ENCODE measurements around the gene LSS. TPM values are rescaled to one million over a fixed set of nuclear protein-coding genes. Genes with fewer than 3 reads are reported as not detected.
A peak's percentile ranks its signal among the peaks of the same experiment; 100 is the strongest.
"Not testable (repeated sequence)": the region's sequence is repeated elsewhere in the genome, so short reads cannot be mapped to it uniquely, and the experiment has no call there.

Gene LSS
- polyA plus RNA-seq, 1 donor from 2014 or later, result 13.5 TPM

DNA sequence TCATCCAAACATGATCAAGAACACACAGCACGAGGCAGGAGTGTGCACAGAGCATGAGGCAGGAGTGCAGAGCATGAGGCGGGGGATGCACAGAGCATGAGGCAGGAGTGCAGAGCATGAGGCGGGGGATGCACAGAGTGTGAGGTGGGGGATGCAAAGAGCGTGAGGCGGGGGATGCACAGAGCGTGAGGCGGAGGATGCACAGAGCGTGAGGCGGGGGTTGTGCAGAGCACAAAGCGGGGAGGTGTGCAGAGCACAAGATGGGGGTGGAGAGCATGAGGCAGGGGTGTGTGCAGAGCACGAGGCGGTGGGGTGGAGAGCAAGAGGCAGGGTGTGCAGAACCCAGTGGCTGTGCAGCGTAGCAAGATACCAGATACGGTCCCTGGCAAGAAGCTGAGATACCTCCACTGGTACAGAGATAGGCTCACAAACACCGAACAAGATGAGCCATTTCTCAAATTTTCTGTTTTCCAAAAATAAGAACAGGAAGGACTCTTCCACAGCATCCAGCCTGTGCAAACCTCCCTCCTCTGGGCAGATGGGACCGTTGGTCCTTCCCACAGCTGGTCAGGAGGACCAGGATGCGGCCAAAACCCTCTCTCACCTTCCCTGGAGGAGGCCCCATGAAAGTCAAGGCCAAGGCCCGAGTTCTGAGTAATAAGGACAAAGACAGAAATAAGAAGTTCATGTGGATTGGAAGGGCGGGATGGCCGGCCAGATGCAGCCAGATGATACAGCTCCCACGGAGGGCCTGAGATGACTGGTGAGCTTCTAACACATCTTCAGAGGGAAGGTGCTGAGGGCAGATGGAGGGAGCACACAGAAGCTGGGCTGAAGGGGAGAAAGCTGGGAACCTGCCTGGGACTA lies 56.3 kb downstream of the LSS start:
- peak overlapping the region in 1 of 4 donors; percentile 22 for H3K4me3 Mint-ChIP-seq
- peaks cover 0 to 5% (median 3%) of the 10 kb centered on the region in 3 donors for H3K4me1 Mint-ChIP-seq
- peaks cover 2% of the 10 kb centered on the region for H3K36me3 Mint-ChIP-seq
- peaks cover 2 to 23% (median 14%) of the 10 kb centered on the region in 3 donors for H3K9me3 Mint-ChIP-seq
- H3K27me3 Mint-ChIP-seq, result peaks cover 1% of the 10 kb centered on the region
- H3K27ac Mint-ChIP-seq, result no peak overlapping the region

DNA sequence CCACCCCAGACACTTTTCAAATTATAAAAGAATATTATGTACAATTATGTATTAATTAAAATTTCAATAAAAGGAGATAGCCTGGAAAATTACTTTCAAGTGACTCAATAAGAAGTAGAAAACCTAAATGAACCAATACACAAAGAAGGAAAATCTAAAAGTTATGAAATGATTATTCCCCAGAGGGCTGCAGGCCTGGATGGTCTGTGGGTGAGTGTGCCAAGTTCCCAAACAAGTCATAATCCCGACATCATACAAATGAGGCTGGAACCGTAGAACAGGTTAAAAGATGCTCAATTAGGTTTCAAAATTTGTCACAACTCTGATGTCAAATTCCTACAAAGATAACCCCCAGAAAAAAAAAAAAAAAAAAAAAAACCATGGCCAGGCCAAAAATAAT lies 57.0 kb downstream of the LSS start:
- Mint-ChIP-seq H3K27ac (peak overlapping the region in 1 of 3 donors; percentile 64), H3K36me3 (peaks cover 5% of the 10 kb centered on the region), H3K4me1 (peaks cover under 1 to 5% (median 3%) of the 10 kb centered on the region in 3 donors), H3K9me3 (peaks cover 2 to 22% (median 14%) of the 10 kb centered on the region in 3 donors), H3K4me3 (no peak overlapping the region), H3K27me3 (peaks cover 1% of the 10 kb centered on the region)

DNA sequence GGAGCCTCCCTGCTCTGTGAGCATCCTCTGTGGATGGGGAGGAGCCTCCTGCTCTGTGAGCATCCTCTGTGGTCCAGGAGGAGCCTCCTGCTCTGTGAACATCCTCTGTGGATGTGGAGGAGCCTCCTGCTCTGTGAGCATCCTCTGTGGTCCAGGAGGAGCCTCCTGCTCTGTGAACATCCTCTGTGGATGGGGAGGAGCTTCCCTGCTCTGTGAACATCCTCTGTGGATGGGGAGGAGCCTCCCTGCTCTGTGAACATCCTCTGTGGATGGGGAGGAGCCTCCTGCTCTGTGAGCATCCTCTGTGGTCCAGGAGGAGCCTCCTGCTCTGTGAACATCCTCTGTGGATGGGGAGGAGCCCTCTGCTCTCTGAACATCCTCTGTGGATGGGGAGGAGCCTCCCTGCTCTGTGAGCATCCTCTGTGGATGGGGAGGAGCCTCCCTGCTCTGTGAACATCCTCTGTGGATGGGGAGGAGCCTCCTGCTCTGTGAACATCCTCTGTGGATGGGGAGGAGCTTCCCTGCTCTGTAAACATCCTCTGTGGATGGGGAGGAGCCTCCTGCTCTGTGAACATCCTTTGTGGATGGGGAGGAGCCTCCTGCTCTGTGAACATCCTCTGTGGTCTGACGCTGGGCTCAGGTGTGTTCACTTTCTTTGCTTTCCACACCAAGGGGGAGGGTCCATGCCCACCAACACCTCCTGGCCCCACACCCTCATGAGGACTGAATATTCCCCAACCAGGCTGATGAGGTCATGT lies 58.0 kb downstream of the LSS start:
- not testable (repeated sequence) for H3K4me3 Mint-ChIP-seq, H3K27me3 Mint-ChIP-seq, H3K4me1 Mint-ChIP-seq, H3K36me3 Mint-ChIP-seq
- Mint-ChIP-seq H3K9me3 (peaks cover 2 to 16% (median 14%) of the 10 kb centered on the region in 3 donors), H3K27ac (peak overlapping the region in 1 of 3 donors; percentile 64)

DNA sequence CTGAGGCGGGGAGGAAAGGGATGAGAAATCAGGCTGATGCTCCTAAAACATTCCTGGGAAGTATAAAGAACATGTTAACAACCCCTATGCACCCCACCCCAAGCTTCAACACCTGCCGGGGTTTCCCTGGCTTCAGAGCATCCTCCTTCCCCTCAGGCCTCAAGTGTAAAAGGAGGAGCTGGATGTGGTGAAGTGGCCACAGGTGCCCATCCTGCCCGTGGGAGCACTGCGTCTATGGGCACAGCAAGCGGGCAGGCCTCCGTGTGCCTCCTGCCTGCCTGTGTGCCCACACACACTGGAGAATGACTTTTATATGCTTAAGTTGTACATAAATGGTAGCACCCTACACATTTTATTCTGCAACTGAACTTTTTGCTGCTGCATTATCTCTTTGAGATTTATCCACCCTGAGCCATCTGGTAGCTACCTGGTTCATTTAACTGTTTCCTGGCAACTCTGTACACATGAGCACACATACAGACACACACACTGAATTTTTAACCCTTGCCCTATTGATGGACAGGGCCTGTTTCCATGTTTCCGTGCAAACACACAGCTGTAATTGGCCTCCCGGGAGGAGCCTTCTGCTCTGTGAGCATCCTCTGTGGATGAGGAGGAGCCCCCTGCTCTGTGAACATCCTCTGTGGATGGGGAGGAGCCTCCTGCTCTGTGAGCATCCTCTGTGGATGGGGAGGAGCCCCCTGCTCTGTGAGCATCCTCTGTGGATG lies 59.8 kb downstream of the LSS start:
- Mint-ChIP-seq H3K27me3 (no peaks in the 10 kb centered on the region), H3K4me1 (peaks cover 3 to 5% (median 4%) of the 10 kb centered on the region in 3 donors), H3K36me3 (peaks cover 4% of the 10 kb centered on the region), H3K4me3 (no peak overlapping the region), H3K9me3 (peaks cover 0 to 3% (median 0%) of the 10 kb centered on the region in 3 donors), H3K27ac (no peak overlapping the region)

DNA sequence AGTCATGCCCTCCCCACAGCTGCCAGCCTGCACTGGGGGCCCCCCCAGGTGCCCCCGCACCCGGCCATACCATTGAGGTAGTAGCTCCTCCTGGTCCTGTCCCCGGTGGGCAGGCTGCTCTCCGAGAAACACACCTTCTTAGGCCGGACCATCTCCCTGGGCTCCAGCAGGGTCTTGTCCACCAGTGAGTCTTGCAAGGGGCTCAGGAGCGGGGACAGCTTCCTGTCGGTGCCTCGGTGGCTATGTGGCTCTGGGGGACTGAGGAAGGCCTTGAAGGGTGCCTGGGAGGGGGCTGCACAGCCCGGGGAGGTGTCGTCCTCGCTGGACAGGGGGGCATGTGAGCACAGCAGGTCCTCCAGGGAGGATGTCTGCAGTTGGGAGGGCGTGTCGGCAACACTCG lies 60.3 kb downstream of the LSS start:
- Mint-ChIP-seq H3K36me3 (peaks cover 4% of the 10 kb centered on the region), H3K27ac (no peak overlapping the region), H3K4me1 (peaks cover 3 to 4% (median 3%) of the 10 kb centered on the region in 3 donors), H3K4me3 (no peak overlapping the region), H3K9me3 (no peaks in the 10 kb centered on the region), H3K27me3 (no peaks in the 10 kb centered on the region)

DNA sequence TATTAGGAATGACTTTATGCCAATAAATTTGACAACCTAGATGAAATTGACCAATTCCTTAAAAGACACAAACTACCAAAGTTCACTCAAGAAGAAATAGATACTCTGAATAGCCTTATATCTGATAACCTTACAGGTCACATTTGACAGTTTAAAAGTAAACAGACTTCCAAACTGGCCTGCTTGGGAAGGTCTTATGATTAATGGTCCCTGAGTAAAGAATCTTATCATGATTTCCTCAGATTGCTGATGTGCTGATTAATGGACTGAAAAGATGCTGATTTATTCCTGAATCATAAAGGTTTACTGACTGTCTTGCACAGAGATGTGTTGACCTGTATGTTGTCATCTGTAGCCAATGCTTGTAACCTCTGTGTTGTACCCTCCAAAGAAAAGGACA lies 63.5 kb downstream of the LSS start:
- H3K9me3 Mint-ChIP-seq, result no peaks in the 10 kb centered on the region
- H3K27me3 Mint-ChIP-seq, result peaks cover 3% of the 10 kb centered on the region
- H3K36me3 Mint-ChIP-seq, result peaks cover 5% of the 10 kb centered on the region
- peaks cover 0 to 4% (median 3%) of the 10 kb centered on the region in 3 donors for H3K4me1 Mint-ChIP-seq
- no peak overlapping the region for H3K27ac Mint-ChIP-seq
- no peak overlapping the region for H3K4me3 Mint-ChIP-seq

DNA sequence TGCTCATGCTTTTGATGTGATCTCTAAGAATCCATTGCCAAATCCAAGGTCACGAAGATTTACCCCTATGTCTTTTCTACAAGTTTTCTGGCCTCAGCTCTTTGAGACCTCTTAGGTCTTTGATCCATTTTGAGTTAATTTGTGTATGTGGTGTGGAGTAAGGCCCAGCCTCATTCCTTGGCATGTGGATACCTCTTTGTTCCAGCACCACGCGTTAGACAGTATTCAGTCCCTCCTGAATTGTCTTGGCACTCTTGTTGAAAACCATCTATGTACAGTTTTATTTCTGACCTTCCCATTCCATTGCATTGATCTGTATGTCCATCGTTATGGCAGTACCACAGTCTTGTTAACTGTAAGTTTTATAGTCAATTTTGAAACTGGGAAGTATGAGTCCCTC lies 65.2 kb downstream of the LSS start:
- Mint-ChIP-seq H3K9me3 (no peaks in the 10 kb centered on the region), H3K36me3 (peaks cover 5% of the 10 kb centered on the region), H3K4me1 (peaks cover 0 to 4% (median 3%) of the 10 kb centered on the region in 3 donors), H3K27ac (no peak overlapping the region), H3K27me3 (peaks cover 3% of the 10 kb centered on the region), H3K4me3 (no peak overlapping the region)

DNA sequence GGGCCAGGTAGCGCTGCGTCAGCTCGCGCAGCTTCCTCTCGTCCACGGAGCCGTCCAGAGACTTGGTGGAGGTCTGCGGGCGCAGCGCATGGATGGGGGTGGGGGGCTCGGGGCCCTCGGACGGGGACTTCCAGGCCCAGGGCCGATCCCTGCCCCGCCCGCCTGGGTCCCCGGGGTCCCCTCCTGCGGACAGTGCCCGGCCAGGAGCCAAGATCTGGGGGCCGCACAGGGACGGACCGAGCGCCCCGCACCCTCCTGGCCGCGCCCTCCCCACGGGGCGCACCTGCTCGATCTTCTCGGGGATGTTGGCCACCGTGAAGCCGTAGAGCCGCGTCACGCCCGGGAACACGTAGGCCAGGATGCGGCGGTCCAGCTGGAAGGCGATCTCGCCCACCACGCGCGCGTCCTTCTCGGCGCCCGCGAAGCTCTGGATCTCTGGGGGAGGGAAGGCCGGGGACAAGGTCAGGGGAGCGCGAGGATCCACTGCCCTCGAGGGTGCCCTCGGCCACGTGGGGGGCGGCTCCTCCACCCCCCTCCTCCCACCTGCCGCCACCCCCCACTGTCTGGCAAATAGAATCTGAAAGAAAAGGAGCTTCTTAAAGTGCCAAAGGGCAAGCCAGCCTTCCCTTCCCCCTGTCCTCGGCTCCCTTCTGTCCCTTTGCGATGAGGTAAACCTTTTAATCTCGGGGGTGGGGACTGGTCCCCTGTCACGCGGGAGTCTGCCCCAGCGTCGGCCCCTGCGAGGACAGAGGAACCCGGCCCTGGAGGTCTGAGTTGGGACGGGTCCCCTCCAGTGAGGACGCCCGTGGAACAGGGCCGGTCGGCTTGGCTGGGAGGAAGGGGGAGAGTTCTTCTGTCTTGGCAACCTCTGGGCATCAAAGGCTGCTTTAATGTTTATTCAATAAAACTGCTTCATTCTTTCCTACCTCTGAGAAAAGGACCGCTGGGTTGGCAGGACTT lies 66.7 kb downstream of the LSS start:
- Mint-ChIP-seq H3K4me1 (peaks cover 0 to 4% (median 0%) of the 10 kb centered on the region in 3 donors), H3K9me3 (no peaks in the 10 kb centered on the region), H3K36me3 (peaks cover 3% of the 10 kb centered on the region), H3K4me3 (no peak overlapping the region), H3K27me3 (peaks cover 3% of the 10 kb centered on the region), H3K27ac (no peak overlapping the region)

DNA sequence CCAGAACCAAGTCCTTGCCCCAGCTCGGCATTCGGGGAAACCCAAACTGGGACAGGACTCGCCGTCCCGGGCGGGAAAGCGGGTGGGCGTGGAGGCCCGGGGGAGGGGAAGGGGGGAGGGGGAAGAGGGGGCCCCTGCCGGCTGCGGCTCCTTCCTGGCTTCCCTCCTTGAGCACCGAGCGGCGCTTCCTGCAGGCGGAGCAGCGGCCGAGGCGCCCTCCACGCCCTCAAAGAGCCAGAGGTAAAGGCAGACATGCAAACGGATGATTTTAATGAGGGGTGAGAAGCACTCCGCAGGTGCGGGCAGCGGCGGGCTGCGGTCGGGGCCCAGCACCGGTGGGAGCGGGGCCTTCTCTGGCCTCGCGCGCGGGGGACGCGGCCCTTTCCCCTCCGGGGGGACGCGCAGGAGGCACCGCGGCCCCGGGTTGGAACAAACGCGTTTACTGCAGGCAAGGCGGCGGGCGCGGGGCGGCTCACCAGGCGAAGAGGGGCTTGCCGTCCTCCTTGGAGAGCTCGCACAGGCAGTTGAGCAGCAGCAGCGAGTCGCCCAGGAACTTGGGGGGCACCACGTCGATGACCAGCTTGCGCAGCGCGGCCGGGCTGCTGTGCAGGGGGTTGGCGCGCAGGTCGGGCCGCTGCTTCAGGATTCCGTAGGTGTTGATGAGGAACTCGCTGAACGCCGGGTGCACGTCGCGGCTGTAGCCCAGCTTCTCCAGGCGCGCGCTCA lies 67.5 kb downstream of the LSS start:
- Mint-ChIP-seq H3K4me3 (no peak overlapping the region), H3K27me3 (peaks cover 3% of the 10 kb centered on the region), H3K9me3 (no peaks in the 10 kb centered on the region), H3K27ac (no peak overlapping the region), H3K4me1 (peaks cover 0 to under 1% (median 0%) of the 10 kb centered on the region in 3 donors), H3K36me3 (peaks cover 3% of the 10 kb centered on the region)

DNA sequence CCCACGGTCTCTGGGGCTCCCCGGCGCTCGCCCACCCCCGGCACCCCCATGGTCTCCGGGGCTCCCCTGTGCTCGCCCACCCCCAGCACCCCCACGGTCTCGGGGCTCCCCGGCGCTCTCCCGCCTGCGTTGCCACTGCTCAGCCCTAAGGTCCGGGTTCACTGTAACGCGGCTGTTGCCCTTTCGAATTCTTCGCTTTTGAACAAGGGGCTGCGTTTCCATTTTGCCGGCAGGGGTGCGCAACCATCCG lies 68.0 kb downstream of the LSS start:
- Mint-ChIP-seq H3K4me3 (no peak overlapping the region), H3K4me1 (peaks cover 0 to 1% (median 0%) of the 10 kb centered on the region in 3 donors), H3K9me3 (no peaks in the 10 kb centered on the region), H3K27ac (no peak overlapping the region), H3K36me3 (peaks cover 3% of the 10 kb centered on the region), H3K27me3 (peaks cover 3% of the 10 kb centered on the region)

DNA sequence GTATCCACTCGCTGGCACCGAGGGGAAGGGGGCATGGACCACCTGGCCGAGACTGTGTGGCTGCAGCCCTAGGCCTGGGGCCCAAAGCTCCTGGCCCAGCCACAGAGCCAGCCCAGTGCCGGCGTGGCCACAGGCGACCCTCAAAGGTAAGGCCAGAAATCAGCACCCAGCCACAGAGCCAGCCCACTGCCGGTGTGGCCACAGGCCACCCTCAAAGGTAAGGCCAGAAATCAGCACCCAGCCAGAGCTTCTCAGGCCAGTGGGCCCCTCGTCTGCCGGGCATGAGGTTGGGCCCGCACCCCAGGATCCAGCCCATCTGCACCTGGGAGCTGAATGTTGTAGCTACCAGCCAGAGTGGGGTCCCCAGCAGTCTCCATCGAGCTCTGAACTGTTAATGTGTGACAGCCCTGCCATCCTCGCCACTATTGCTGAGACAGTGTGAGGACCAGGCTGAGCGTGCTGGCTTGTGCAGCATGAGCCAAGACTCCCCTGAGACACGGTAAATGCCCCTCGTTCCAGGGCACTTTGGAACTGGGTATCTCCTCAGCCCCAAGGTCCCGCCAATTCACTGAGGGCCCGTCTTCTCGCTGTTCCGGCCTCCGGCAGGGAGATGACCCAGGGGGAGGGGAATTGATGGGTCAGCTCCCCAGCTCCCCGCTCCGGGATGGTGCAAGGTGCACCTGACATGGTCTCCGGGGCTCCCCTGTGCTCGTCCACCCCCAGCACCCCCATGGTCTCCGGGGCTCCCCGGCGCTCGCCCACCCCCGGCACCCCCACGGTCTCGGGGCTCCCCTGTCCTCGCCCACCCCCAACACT lies 68.5 kb downstream of the LSS start:
- H3K27me3 Mint-ChIP-seq, result peaks cover 3% of the 10 kb centered on the region
- peaks cover 3% of the 10 kb centered on the region for H3K36me3 Mint-ChIP-seq
- no peak overlapping the region for H3K27ac Mint-ChIP-seq
- peaks cover 0 to 1% (median 0%) of the 10 kb centered on the region in 3 donors for H3K4me1 Mint-ChIP-seq
- H3K4me3 Mint-ChIP-seq, result no peak overlapping the region
- H3K9me3 Mint-ChIP-seq, result no peaks in the 10 kb centered on the region

DNA sequence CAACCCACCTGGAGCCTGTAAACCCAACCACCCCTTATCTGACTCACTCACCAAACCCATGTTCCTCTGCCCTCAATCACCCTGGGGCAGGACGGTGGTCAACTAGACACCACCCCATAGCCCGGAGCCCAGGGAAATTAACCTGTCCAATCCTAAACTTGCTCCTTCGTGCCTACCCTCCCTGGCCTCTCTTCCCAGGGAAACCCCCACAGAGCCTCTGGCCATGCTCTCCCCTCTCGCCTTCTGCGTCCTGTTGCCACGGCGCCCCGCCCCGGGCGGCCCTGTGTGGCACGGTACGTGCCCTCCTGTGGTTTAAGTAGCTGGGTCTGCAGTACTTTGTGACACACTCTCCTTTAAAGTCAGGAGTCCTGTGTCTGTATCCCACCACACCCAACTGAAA lies 69.2 kb downstream of the LSS start:
- Mint-ChIP-seq H3K27ac (no peak overlapping the region), H3K4me1 (peaks cover 0 to 1% (median 0%) of the 10 kb centered on the region in 3 donors), H3K9me3 (no peaks in the 10 kb centered on the region), H3K4me3 (no peak overlapping the region), H3K36me3 (peaks cover 3% of the 10 kb centered on the region), H3K27me3 (peaks cover 3% of the 10 kb centered on the region)

DNA sequence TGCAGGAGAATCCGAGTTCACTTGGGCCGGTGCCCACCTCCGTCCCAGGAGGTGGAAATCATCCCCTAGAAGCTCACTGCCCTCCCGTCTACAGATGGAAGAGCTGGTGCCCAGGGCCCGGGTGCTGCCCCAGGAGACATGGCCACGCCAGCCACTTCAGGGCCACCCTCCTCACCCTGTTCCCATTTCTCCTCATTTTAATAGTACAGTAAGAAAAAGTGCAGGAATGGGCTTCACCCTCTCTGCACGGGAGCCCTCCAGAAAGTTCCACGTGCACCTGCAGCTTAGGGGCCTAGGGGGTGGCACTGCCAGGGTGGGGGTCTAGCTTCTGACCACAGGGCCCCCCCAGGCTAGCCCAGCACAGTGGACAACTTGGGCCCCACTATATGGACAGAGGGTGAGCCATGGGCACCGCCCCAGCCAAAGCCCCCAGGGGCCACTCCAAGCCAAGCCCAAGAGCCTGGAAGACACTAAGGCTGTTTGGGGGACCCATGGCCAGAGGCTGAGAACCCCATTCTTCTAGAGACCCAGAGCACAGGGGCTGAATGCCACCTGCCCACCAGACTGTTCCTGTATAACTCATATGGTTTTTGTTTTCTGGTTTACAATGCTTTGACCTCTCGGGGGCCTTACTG lies 69.8 kb downstream of the LSS start:
- Mint-ChIP-seq H3K27me3 (peaks cover 3% of the 10 kb centered on the region), H3K4me3 (no peak overlapping the region), H3K4me1 (peaks cover 0 to 1% (median 0%) of the 10 kb centered on the region in 3 donors), H3K36me3 (peaks cover 3% of the 10 kb centered on the region), H3K27ac (no peak overlapping the region), H3K9me3 (no peaks in the 10 kb centered on the region)
